ENCODE data around the gene FSHB.
"Not testable (repeated sequence)": the region's sequence is repeated elsewhere in the genome, so short reads cannot be mapped to it uniquely, and the experiment has no call there.

DNA sequence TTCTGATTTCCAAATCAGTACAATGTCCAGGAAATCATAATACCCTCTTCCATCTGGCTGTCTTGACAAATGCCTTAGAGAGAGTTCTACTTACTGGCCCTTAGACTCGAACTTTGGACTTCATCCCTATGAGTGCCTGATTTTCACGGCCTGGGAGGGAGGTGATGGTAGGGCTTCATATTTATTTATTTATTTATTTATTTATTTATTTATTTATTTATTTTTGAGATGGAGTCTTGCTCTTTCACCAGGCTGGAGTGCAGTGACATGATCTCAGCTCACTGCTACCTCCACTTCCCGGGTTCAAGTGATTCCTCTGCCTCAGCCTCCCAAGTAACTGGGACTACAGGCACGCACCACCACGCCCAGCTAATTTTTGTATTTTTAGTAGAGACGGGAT lies 27.8 kb upstream of the FSHB start:
- TF ChIP-seq, protein P1, sequence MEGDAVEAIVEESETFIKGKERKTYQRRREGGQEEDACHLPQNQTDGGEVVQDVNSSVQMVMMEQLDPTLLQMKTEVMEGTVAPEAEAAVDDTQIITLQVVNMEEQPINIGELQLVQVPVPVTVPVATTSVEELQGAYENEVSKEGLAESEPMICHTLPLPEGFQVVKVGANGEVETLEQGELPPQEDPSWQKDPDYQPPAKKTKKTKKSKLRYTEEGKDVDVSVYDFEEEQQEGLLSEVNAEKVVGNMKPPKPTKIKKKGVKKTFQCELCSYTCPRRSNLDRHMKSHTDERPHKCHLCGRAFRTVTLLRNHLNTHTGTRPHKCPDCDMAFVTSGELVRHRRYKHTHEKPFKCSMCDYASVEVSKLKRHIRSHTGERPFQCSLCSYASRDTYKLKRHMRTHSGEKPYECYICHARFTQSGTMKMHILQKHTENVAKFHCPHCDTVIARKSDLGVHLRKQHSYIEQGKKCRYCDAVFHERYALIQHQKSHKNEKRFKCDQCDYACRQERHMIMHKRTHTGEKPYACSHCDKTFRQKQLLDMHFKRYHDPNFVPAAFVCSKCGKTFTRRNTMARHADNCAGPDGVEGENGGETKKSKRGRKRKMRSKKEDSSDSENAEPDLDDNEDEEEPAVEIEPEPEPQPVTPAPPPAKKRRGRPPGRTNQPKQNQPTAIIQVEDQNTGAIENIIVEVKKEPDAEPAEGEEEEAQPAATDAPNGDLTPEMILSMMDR (IDR thresholded peaks at IDR 0.05): not testable (repeated sequence)
- not testable (repeated sequence) for TF ChIP-seq EZH2 (IDR thresholded peaks at IDR 0.05)

All from neural progenitor cell (in vitro differentiated cells).